ENCODE measurements around the gene TLR7.

DNA sequence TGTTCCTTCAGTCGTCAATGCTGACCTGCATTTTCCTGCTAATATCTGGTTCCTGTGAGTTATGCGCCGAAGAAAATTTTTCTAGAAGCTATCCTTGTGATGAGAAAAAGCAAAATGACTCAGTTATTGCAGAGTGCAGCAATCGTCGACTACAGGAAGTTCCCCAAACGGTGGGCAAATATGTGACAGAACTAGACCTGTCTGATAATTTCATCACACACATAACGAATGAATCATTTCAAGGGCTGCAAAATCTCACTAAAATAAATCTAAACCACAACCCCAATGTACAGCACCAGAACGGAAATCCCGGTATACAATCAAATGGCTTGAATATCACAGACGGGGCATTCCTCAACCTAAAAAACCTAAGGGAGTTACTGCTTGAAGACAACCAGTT is 52.2 kb downstream of the TLR7 start:
- TF ChIP-seq EZH2 (conservative IDR thresholded peaks at IDR 0.05; ENCODE audit: low read depth, low read length), result no peak
- no peak for TF ChIP-seq SMAD9 (CRISPR knock-in tag; IDR thresholded peaks at IDR 0.05)
- TF ChIP-seq XRCC5 (optimal IDR thresholded peaks at IDR 0.05; ENCODE audit: low read length), result no peak

All from HepG2 (cell line).